Fibroblast of skin of scalp (primary cell): ENCODE results near the gene USH2A. TPM values are rescaled to one million over a fixed set of nuclear protein-coding genes. Genes with fewer than 3 reads are reported as not detected.

ENCODE experiments used
- DNase-seq: peaks from one replicate; pipeline ENCODE4 v3.0.0-alpha.2; 2013
- polyA plus RNA-seq, 2 experiments: library from polyadenylated mRNA; unstranded; fragments of 120-200 nt; gene quantifications; one replicate each; pipeline ENCODE4 v1.2.1, GENCODE V29; 2013; ENCODE audit not compliant: insufficient read length in 2 of 2

The USH2A gene
- not detected for polyA plus RNA-seq (2013, experiment 1 of 2; ENCODE audit: insufficient read length)
- not detected for polyA plus RNA-seq (2013, experiment 2 of 2; ENCODE audit: insufficient read length)

- DNase-seq, result no peak
These were observed at the start of gene USH2A for GRCh38 chr1:216422821-216423520. Gene USH2A, minus strand, starts transcription at chr1:216423448. Its CDS starts 1,112 bp downstream, at chr1:216422336.

- DNase-seq, result no peak
These were observed 43.0 kb upstream of the USH2A start for GRCh38 chr1:216466162-216466801.

- DNase-seq, result peak; percentile 95
These were observed 41.2 kb upstream of the USH2A start for GRCh38 chr1:216464489-216464888.

- DNase-seq, result peak; percentile 60
These were observed 39.0 kb upstream of the USH2A start for GRCh38 chr1:216462066-216462775.

GRCh38 chr1:216461466-216461865, 38.2 kb upstream of the USH2A start:
- DNase-seq, result peak; percentile 18

GRCh38 chr1:216459651-216460207, 36.5 kb upstream of the USH2A start:
- no peak for DNase-seq

- DNase-seq, result no peak
These were observed 35.6 kb upstream of the USH2A start for GRCh38 chr1:216458812-216459211.

GRCh38 chr1:216457356-216457755, 34.1 kb upstream of the USH2A start:
- DNase-seq, result peak; percentile 44

GRCh38 chr1:216456682-216457081, 33.4 kb upstream of the USH2A start:
- DNase-seq, result peak; percentile 86

GRCh38 chr1:216453777-216454176, 30.5 kb upstream of the USH2A start:
- DNase-seq, result no peak

- DNase-seq, result no peak
These were observed 27.0 kb upstream of the USH2A start for GRCh38 chr1:216450227-216450626.

GRCh38 chr1:216448011-216448510, 24.8 kb upstream of the USH2A start:
- DNase-seq, result no peak

GRCh38 chr1:216437603-216438002, 14.4 kb upstream of the USH2A start:
- DNase-seq, result no peak

- DNase-seq, result no peak
These were observed 11.0 kb upstream of the USH2A start for GRCh38 chr1:216434232-216434631.

GRCh38 chr1:216433175-216433574, 9.9 kb upstream of the USH2A start:
- no peak for DNase-seq

GRCh38 chr1:216430744-216431143, 7.5 kb upstream of the USH2A start:
- DNase-seq, result no peak

- DNase-seq, result no peak
These were observed 2.3 kb upstream of the USH2A start for GRCh38 chr1:216425577-216425976.

GRCh38 chr1:216420746-216421145, 2.5 kb downstream of the USH2A start:
- DNase-seq, result no peak

- no peak for DNase-seq
These were observed 3.0 kb downstream of the USH2A start for GRCh38 chr1:216420263-216420662.

- peak; percentile 8 for DNase-seq
These were observed 6.8 kb downstream of the USH2A start for GRCh38 chr1:216416488-216416887.

GRCh38 chr1:216410026-216410425, 13.2 kb downstream of the USH2A start:
- no peak for DNase-seq

GRCh38 chr1:216390956-216391355, 32.3 kb downstream of the USH2A start:
- no peak for DNase-seq

GRCh38 chr1:216389774-216390173, 33.5 kb downstream of the USH2A start:
- no peak for DNase-seq
